Measurements from ENCODE around the gene DHRS2. TPM values are rescaled to one million over a fixed set of nuclear protein-coding genes. Genes with fewer than 3 reads are reported as not detected.

DHRS2 gene
- polyA plus RNA-seq, 2 of the 4 experiments (the other 2 are of a cell fraction), result 2.3 to 10.7 TPM

- FAIRE-seq (no peak), DNase-seq (ENCODE audit: low read depth in 1 of 2, low spot score in 1 of 2) (no peak), ATAC-seq (no peak)
- Histone ChIP-seq H3K4me3 (no peak overlapping the region), H3K27ac (no peak overlapping the region), H3K4me2 (no peak overlapping the region), H3K9me3 (no peaks in the 10 kb centered on the region), H3K4me1 (no peaks in the 10 kb centered on the region)
- TF ChIP-seq EP300 (IDR thresholded peaks at IDR 0.05) (no peak), CBX2 (IDR thresholded peaks at IDR 0.05; ENCODE audit: borderline replicate concordance, low read depth) (no peak), RNF2 (IDR thresholded peaks at IDR 0.05; ENCODE audit: borderline replicate concordance, low read depth) (no peak), NPAS2 (CRISPR knock-in tag; IDR thresholded peaks at IDR 0.05; ENCODE audit: borderline replicate concordance) (no peak), EHF (CRISPR knock-in tag; IDR thresholded peaks at IDR 0.05) (no peak), ZSCAN20 (CRISPR knock-in tag; IDR thresholded peaks at IDR 0.05) (no peak)
- TF ChIP-seq, protein P1, sequence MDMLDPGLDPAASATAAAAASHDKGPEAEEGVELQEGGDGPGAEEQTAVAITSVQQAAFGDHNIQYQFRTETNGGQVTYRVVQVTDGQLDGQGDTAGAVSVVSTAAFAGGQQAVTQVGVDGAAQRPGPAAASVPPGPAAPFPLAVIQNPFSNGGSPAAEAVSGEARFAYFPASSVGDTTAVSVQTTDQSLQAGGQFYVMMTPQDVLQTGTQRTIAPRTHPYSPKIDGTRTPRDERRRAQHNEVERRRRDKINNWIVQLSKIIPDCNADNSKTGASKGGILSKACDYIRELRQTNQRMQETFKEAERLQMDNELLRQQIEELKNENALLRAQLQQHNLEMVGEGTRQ (IDR thresholded peaks at IDR 0.05), result no peak
- WGBS (ENCODE audit: missing lambda C conversion rate), result 42% methylated on average over 2 of the region's 2 CpGs
- ChIA-PET CTCF (interaction anchor here (1.3 kb wide), 1 partner anchor 11 kb away, joined by 4 read pairs; no protein-coding TSS in a partner anchor), POLR2A (no interaction called here)
These were observed 35.8 kb upstream of the DHRS2 start for GRCh38 chr14:23600322-23600707.

DNA sequence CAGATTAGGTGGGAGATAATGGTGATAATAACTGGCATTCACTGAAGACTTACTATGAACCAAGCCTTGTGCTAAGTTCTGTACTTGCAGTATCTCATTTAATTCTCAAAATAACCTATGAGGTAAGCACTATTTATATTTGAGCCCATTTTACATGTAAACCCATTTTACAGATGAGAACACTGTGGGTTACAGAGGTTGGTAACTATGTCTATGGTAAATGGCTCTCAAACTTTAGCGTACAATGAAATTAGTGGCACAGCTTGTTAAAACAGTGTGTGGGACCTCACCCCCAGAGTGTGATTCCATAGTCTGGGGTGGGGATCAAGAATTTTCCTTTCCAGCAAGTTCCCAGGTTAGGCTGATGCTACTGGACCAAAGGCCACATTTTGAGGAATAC is 35.4 kb upstream of the DHRS2 start:
- DNase-seq (ENCODE audit: low read depth in 1 of 2, low spot score in 1 of 2), result no peak

DNA sequence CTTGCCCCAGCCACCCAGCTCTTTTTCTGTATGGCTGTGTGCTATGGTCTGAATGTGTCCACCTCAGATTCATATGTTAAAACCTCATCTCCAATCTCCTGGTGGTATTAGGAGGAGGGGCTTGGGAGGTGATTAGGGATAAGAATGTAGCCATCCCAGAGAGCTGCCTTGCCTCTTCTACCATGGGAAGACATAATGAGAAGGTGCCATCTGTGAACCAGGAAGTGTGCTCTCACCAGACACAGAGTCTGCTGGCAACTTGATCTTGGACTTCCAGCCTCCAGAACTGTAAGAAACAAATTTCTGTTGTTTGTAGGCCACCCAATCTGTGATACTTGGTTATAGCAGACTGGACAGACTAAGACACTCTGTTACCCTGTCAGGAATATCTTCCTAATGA is 34.7 kb upstream of the DHRS2 start:
- FAIRE-seq, result no peak
- no peak for DNase-seq (ENCODE audit: low read depth in 1 of 2, low spot score in 1 of 2)
- no peaks in the 10 kb centered on the region for H3K9me3 ChIP-seq
- CTCF ChIA-PET, result interaction anchor here (2.8 kb wide), 1 partner anchor 12 kb away, joined by 8 read pairs; no protein-coding TSS in a partner anchor
- POLR2A ChIA-PET, result no interaction called here
- no peak overlapping the region for H3K4me3 ChIP-seq
- ATAC-seq, result 0 out of 6 replicates have a peak, but pooled peaks of 1 of the 2 experiments have one; percentile 13
- H3K4me1 ChIP-seq, result no peaks in the 10 kb centered on the region
- H3K4me2 ChIP-seq, result no peak overlapping the region
- no peak overlapping the region for H3K27ac ChIP-seq
- TF ChIP-seq BCL3 (IDR thresholded peaks at IDR 0.05) (no peak), RCOR1 (IDR thresholded peaks at IDR 0.05; ENCODE audit: low read depth, low read length) (no peak), KDM1A (IDR thresholded peaks at IDR 0.05; ENCODE audit: low read depth) (no peak), SREBF2 (IDR thresholded peaks at IDR 0.05) (no peak), POLR2A (IDR thresholded peaks at IDR 0.05; ENCODE audit: low read length) (no peak), ZFP36 (IDR thresholded peaks at IDR 0.05; ENCODE audit: borderline replicate concordance, partially characterized antibody) (no peak), RFX5 (IDR thresholded peaks at IDR 0.05) (no peak), FOSB (CRISPR knock-in tag; IDR thresholded peaks at IDR 0.05) (no peak), HEYL (CRISPR knock-in tag; IDR thresholded peaks at IDR 0.05) (no peak), JUNB (IDR thresholded peaks at IDR 0.05) (no peak), MAZ (IDR thresholded peaks at IDR 0.05; ENCODE audit: borderline replicate concordance, low read depth, low read length) (no peak), RARB (CRISPR knock-in tag; IDR thresholded peaks at IDR 0.05) (no peak), PHF8 (IDR thresholded peaks at IDR 0.05; ENCODE audit: borderline replicate concordance, low read depth) (no peak), BHLHE40 (IDR thresholded peaks at IDR 0.05; ENCODE audit: low read depth, low read length) (no peak), ATOH8 (CRISPR knock-in tag; IDR thresholded peaks at IDR 0.05; ENCODE audit: low read depth) (no peak)

More for the DNA sequence above, 35.4 kb upstream of the DHRS2 start:
- TF ChIP-seq POLR2A (IDR thresholded peaks at IDR 0.05; ENCODE audit: low read length) (no peak), KDM1A (IDR thresholded peaks at IDR 0.05; ENCODE audit: low read depth) (no peak), RNF2 (IDR thresholded peaks at IDR 0.05; ENCODE audit: borderline replicate concordance, low read depth) (no peak), HEYL (CRISPR knock-in tag; IDR thresholded peaks at IDR 0.05) (no peak)
- H3K4me2 ChIP-seq, result no peak overlapping the region
- ATAC-seq (no peak), FAIRE-seq (no peak)
- ChIA-PET CTCF (interaction anchor here (1.3 kb wide), 1 partner anchor 12 kb away, joined by 4 read pairs; no protein-coding TSS in a partner anchor), POLR2A (no interaction called here)
- no peaks in the 10 kb centered on the region for H3K9me3 ChIP-seq
- no peaks in the 10 kb centered on the region for H3K4me1 ChIP-seq
- no peak overlapping the region for H3K27ac ChIP-seq
- WGBS (ENCODE audit: missing lambda C conversion rate), result 62% methylated on average over 1 of the region's 1 CpG
- H3K4me3 ChIP-seq, result no peak overlapping the region
